K562 (cell line): Measurements from ENCODE around the gene IGSF23. TPM values are rescaled to one million over a fixed set of nuclear protein-coding genes. Genes with fewer than 3 reads are reported as not detected.

Experiments used
- EP300 ChIP-seq: IDR thresholded peaks from 2 replicates; pipeline ENCODE4 v1.6.1; 2012; ENCODE audit warnings: low read length, improper control_type of control experiment
- GTF2A2 ChIP-seq: IDR thresholded peaks from 2 replicates; pipeline ENCODE4 v1.6.1; 2016; ENCODE audit warnings: mild to moderate bottlenecking, missing genetic modification characterization, missing compliant biosample characterization
- HSF4 ChIP-seq: fragments of 250-450 bp; sonication (Bioruptor Pico); IDR thresholded peaks from 2 replicates; pipeline ENCODE4 v2.1.2; 2022; ENCODE audit warnings: mild to moderate bottlenecking, moderate library complexity, borderline replicate concordance
- KAT8 ChIP-seq: fragments of 450-650 bp; IDR thresholded peaks from 2 replicates; pipeline ENCODE4 v1.6.1; 2016; ENCODE audit warnings: low read depth, mild to moderate bottlenecking
- MEF2A ChIP-seq: IDR thresholded peaks from 2 replicates; pipeline ENCODE4 v1.6.1; 2011; ENCODE audit warnings: low read depth, mild to moderate bottlenecking, low read length, moderate library complexity; ENCODE audit not compliant: control insufficient read depth
- RAD51 ChIP-seq: fragments of 450-650 bp; IDR thresholded peaks from 2 replicates; pipeline ENCODE4 v1.7.1; 2016; ENCODE audit warnings: low read depth, mild to moderate bottlenecking, borderline replicate concordance
- ZBTB7A ChIP-seq: IDR thresholded peaks from 2 replicates; pipeline ENCODE4 v1.6.1; 2011; ENCODE audit warnings: low read depth, mild to moderate bottlenecking, low read length, moderate library complexity, borderline replicate concordance; ENCODE audit not compliant: control insufficient read depth
- polyA plus RNA-seq, 8 experiments: library from polyadenylated mRNA; depleted of rRNA in 4 of 8; stranded (reverse) in 5 of 8; unstranded in 3 of 8; fragments of >200 nt; fragmentation: Nextera tagmentation in 2 of 8; fragmentation: Illumina TruSeq in 1 of 8; extraction: Ambion mirVana in 2 of 8; extraction: Trizol in 1 of 8; gene quantifications; 2 replicates each; pipeline versions ENCODE4 v1.2.1 to v1.2.3, GENCODE V29; 2011 to 2014; ENCODE audit warnings: inconsistent platforms in 1 of 8, missing spikeins in 1 of 8
- total RNA-seq, 7 experiments: library from RNA; depleted of rRNA in 6 of 7; stranded (reverse); fragments of >200 nt in 6 of 7; fragmentation: Illumina TruSeq in 2 of 7; extraction: Trizol in 2 of 7; gene quantifications; 2 replicates each; pipeline versions ENCODE4 v1.2.1 to v1.2.3, GENCODE V29; 2011 to 2021; ENCODE audit warnings: low replicate concordance in 1 of 7
- TF ChIP-seq, protein P1 (sequence below): fragments of 250-450 bp; sonication (Bioruptor Pico); IDR thresholded peaks from 2 replicates; pipeline ENCODE4 v1.9.0; 2021; ENCODE audit warnings: mild to moderate bottlenecking, inconsistent platforms
- TF ChIP-seq, protein P2 (sequence below): sonication (generic); formaldehyde crosslinking; IDR thresholded peaks from 2 replicates; pipeline ENCODE4 v1.8.0; 2023; ENCODE audit warnings: mild to moderate bottlenecking, missing genetic modification reagents
- TF ChIP-seq, protein P3 (sequence below): fragments of 450-650 bp; formaldehyde crosslinking; IDR thresholded peaks from 2 replicates; pipeline ENCODE4 v1.4.0; 2020; ENCODE audit warnings: mild to moderate bottlenecking, mixed read lengths
- TF ChIP-seq, protein P4 (sequence below): sonication (generic); formaldehyde crosslinking; IDR thresholded peaks from 2 replicates; pipeline ENCODE4 v1.8.0; 2022; ENCODE audit warnings: missing genetic modification reagents, mild to moderate bottlenecking, moderate library complexity, borderline replicate concordance

The IGSF23 gene
- total and polyA plus RNA-seq, 9 of the 15 experiments (the other 6 are each of a cell fraction or from before 2014, with no cell fraction given) = not detected

DNA sequence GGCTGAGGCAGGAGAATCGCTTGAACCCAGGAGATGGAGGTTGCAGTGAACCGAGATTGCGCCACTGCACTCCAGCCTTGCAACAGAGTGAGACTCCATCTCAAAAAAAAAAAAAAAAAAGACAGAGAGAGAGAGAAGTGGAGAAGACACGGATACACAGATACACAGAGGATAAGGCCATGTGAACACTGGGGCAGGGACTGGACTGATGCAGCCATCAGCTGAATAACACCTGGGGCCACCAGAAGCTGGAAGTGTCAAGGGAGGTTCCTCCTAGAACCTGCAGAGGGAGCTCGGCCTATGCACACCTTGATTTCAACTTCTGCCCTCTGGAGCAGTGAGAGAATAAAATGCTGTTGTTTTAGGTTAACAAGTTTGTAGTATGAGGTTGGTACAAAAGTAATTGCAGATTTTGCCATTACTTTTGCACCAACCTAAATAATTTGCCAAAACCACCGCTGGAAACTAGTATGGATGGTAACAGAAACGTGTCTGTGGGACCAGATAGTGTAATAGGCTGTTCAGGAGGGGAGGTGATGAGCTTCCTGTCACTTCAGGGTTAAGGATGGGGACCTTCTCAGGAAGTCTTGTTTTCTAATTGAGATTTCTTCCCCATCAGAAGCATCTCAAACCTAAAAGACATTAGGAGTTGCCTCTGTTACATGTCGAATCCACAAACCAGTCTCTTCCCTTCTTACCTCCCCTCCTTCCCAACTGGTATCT is 36.4 kb upstream of the IGSF23 start (continued):
- TF ChIP-seq, protein P1, sequence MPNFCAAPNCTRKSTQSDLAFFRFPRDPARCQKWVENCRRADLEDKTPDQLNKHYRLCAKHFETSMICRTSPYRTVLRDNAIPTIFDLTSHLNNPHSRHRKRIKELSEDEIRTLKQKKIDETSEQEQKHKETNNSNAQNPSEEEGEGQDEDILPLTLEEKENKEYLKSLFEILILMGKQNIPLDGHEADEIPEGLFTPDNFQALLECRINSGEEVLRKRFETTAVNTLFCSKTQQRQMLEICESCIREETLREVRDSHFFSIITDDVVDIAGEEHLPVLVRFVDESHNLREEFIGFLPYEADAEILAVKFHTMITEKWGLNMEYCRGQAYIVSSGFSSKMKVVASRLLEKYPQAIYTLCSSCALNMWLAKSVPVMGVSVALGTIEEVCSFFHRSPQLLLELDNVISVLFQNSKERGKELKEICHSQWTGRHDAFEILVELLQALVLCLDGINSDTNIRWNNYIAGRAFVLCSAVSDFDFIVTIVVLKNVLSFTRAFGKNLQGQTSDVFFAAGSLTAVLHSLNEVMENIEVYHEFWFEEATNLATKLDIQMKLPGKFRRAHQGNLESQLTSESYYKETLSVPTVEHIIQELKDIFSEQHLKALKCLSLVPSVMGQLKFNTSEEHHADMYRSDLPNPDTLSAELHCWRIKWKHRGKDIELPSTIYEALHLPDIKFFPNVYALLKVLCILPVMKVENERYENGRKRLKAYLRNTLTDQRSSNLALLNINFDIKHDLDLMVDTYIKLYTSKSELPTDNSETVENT (CRISPR knock-in tag) = no peak
- no peak for TF ChIP-seq ZBTB7A
- no peak for TF ChIP-seq EP300
- TF ChIP-seq, protein P2, sequence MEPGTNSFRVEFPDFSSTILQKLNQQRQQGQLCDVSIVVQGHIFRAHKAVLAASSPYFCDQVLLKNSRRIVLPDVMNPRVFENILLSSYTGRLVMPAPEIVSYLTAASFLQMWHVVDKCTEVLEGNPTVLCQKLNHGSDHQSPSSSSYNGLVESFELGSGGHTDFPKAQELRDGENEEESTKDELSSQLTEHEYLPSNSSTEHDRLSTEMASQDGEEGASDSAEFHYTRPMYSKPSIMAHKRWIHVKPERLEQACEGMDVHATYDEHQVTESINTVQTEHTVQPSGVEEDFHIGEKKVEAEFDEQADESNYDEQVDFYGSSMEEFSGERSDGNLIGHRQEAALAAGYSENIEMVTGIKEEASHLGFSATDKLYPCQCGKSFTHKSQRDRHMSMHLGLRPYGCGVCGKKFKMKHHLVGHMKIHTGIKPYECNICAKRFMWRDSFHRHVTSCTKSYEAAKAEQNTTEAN (CRISPR knock-in tag) = no peak
- no peak for TF ChIP-seq MEF2A
- TF ChIP-seq HSF4 (CRISPR knock-in tag) = no peak
- no peak for TF ChIP-seq GTF2A2 (tag)
- TF ChIP-seq, protein P3, sequence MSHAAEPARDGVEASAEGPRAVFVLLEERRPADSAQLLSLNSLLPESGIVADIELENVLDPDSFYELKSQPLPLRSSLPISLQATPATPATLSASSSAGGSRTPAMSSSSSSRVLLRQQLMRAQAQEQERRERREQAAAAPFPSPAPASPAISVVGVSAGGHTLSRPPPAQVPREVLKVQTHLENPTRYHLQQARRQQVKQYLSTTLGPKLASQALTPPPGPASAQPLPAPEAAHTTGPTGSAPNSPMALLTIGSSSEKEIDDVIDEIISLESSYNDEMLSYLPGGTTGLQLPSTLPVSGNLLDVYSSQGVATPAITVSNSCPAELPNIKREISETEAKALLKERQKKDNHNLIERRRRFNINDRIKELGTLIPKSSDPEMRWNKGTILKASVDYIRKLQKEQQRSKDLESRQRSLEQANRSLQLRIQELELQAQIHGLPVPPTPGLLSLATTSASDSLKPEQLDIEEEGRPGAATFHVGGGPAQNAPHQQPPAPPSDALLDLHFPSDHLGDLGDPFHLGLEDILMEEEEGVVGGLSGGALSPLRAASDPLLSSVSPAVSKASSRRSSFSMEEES = no peak
- TF ChIP-seq KAT8 = no peak
- TF ChIP-seq RAD51 = no peak
- TF ChIP-seq, protein P4, sequence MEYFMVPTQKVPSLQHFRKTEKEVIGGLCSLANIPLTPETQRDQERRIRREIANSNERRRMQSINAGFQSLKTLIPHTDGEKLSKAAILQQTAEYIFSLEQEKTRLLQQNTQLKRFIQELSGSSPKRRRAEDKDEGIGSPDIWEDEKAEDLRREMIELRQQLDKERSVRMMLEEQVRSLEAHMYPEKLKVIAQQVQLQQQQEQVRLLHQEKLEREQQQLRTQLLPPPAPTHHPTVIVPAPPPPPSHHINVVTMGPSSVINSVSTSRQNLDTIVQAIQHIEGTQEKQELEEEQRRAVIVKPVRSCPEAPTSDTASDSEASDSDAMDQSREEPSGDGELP (CRISPR knock-in tag) = peak; percentile 63; the same call in 1 of the 2 replicates
